Activated CD8-positive, alpha-beta memory T cell treated with anti-CD3 and anti-CD28 coated beads for 48 hours (primary cell): ENCODE data around the gene PPEF2.
"Not testable (repeated sequence)": the region's sequence is repeated elsewhere in the genome, so short reads cannot be mapped to it uniquely, and the experiment has no call there.

ENCODE experiments used
- DNase-seq, 3 experiments: peaks; one replicate each; pipeline ENCODE4 v3.0.0-alpha.2; 2020; ENCODE audit warnings: low read depth in 2 of 3, low spot score in 2 of 3

The PPEF2 gene

GRCh38 chr4:75898536-75898935 is 3.7 kb downstream of the PPEF2 start:
- no peak for DNase-seq

- DNase-seq: no peak
These were observed 6.4 kb downstream of the PPEF2 start for GRCh38 chr4:75895744-75896314.

GRCh38 chr4:75892508-75892907 is 9.7 kb downstream of the PPEF2 start:
- no peak for DNase-seq

GRCh38 chr4:75891611-75892010 is 10.6 kb downstream of the PPEF2 start:
- no peak for DNase-seq

DNA sequence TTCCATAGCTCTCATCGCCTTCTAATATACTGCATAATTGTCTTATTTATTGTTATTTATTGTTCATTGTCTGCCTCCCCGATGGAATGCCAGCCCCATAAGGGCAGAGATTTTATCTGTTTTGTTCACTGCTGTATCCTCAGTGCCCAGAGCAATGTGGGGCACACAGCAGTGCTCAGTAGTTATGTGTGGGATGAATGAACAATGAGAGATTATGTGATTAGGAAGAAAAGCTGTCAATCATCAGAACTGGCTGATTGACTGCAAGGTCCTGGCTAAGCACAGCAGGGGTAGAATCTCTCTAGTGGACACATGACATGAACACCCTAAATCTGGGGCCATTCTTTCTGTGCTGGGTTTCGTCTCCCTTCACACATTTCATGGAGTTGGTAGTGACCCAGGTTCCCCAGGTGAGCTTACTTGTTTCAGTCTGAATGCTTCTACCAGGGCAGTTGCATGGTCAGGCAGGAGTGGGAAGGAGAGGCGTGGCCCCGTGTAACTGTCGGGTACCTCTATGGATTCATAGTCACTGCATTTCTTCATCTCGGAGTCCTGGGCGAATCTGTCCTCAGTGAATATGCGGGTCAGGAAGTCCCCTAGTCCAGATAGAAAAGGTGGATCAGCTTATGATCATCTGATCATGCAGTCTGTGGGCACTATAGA is 12.6 kb downstream of the PPEF2 start:
- DNase-seq: no peak

DNA sequence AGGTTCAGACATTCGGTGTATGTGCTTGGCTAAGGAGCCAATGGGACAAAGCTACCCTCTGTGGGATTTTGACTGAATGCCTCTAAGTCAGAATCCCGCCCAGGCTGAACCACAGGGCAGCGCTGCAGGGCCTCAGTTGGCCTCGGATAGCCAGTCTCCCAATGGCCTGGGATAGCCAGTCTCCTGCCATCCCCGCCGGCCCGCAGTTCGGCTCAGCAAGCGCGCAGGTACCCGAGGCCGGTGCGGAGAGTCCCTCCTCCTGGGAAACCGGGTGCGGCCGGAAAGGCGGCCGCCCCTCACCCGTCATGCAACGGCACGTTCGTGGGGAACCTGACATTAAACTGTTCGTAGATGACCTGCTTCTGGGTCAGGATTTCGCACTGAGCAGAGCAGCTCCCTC is 16.1 kb downstream of the PPEF2 start:
- no peak for DNase-seq

GRCh38 chr4:75881476-75881875 is 20.8 kb downstream of the PPEF2 start:
- no peak for DNase-seq

- DNase-seq: no peak
These were observed 22.0 kb downstream of the PPEF2 start for GRCh38 chr4:75880278-75880677.

GRCh38 chr4:75878246-75878756 is 24.0 kb downstream of the PPEF2 start:
- no peak for DNase-seq

DNA sequence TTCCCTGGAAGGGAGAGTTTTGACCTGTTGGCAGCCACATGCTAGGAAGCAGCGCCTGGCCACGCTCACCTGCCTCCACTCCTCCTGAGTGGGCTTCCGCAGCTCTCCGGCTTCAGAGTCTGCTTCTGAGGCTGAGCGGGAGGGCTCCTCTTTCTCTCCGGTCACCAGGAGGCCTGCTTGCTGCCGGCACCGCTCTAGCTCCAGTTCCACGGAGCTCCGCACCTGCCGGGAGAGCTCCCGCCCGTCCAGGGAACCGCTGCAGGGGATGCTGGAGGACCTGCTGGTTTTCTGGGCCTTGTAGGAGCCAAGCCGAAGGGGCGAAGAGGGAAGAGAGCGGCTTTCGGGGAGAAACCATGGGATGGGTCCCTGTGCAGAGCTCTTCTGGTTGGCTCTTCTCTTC is 26.0 kb downstream of the PPEF2 start:
- DNase-seq: no peak

GRCh38 chr4:75869100-75869499 is 33.2 kb downstream of the PPEF2 start:
- no peak for DNase-seq

GRCh38 chr4:75867130-75867529 is 35.1 kb downstream of the PPEF2 start:
- no peak for DNase-seq

DNA sequence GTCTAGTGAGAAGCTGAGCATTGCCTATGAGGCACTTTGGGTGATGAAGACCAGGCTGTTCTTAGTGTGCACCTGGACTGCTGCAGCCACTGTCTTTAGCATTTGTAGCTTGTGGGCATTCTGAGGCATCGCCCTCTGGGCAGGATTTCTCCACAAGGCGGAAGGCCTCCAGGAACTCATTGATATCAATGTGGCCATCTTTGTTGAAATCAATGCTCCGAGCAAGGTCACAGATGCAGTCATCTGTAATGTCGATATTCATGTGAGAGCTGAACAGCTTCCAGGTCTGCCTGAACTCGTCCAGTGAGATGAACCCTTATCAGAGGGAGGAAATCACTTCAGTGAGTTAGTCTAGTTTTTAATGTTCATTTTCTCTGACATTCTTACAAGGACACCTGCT is 41.6 kb downstream of the PPEF2 start:
- no peak for DNase-seq

DNA sequence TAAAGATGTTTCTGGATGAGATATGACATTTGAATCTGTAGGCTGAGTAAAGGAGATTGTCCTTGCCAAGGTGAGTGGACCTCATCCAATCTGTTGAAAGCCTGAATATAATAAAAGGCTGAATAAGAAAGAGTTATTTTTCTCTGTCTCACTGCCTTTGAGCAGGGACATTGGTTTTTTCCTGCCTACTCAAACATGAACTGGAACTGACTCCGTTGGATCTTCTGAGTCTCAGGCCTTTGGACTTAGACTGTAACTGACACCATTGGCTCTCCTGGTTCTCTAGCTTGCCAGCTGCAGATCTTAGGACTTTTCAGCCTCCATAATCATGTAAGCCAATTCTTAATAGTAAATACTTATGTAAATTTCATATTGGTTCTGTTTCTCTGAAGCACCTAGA is 43.5 kb downstream of the PPEF2 start:
- DNase-seq: no peak

GRCh38 chr4:75849461-75849860 is 52.8 kb downstream of the PPEF2 start:
- DNase-seq: no peak

DNA sequence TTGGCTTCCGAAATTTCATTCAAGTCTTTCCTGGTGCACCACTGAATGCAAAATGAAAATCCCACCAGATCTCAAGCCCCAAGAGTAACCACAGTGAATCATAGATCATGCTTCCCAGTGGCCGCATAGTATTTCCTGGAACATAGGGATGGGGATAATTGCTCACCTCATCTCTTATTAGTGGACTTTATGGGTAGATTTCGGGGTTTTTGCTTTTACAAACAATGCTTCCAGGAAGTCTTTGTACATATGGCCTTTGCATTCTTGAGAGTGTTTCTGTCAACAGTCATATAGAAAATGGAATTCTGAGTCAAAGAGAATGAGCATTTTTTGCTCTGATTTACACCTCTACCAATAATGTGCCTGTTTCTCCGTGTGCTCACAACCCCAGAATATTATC is 53.4 kb downstream of the PPEF2 start:
- DNase-seq: no peak

DNA sequence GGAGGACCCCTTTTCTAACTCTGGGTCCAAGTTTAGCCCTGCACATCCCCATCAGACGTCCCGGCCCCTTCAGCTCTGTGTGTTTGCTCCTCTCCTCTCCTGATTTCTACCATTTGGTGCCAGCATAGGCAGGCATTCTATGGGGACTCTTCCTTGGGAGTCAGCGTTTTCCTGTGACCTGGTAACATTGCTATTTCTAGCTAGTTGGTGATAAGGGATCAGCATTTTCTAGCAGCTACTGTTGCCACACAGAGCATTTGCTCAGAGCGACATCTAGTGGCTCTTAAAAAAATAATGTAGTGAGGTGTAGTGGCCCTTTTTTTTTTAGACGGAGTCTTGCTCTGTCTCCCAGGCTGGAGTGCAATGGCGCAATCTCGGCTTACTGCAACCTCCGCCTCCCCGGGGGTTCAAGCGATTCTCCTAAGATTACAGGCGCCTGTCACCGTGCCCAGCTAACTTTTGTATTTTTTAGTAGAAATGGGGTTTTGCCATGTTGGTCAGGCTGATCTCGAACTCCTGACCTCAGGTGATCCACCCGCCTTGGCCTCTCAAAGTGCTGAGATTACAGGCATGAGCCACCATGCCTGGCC is 54.0 kb downstream of the PPEF2 start:
- not testable (repeated sequence) for DNase-seq

GRCh38 chr4:75845992-75846391 is 56.3 kb downstream of the PPEF2 start:
- DNase-seq: no peak

GRCh38 chr4:75844151-75844662 is 58.0 kb downstream of the PPEF2 start:
- DNase-seq: no peak

DNA sequence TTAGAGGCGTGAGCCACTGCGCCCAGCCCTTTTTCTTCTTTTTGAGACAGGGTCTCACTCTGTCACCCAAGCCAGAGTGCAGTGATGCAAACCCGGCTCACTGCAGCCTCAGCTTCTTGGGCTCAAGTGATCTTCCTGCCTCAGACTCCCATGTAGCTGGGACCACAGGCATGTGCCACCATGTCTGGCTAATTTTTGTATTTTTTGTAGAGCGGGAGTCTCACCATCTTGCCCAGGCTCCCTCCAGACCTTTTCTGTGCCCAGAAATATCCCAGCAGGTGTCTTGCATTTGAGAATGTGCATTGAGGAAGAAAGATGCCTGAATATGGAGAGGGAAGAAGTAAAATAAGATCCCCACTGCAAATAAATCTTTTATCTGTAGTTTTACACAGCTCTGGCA is 58.7 kb downstream of the PPEF2 start:
- no peak for DNase-seq

GRCh38 chr4:75841641-75842520 is 60.4 kb downstream of the PPEF2 start:
- no peak for DNase-seq

DNA sequence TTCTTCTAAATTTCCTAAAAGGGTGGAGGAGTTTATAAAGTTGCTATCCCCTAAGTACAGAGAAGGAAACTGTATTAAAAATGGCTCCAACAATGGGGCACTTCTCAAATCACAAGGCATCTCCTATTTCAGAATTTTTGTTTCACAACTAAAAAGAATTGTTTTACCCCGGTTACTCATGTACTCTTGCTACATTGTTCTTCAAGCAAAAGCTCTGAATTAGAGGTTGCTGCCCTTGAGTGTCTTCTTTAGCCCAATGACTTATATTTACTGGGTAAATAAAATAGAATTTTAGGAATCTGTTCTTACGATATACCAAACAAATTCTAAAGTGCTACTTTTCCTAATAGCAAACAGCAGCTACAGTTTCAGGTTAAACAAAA is 67.5 kb downstream of the PPEF2 start:
- DNase-seq: no peak
